Hepatic stellate cell (primary cell): ENCODE results near the gene FHAD1.

Experiments used
- DNase-seq: peaks from one replicate; pipeline ENCODE4 v3.0.0; 2011; ENCODE audit warnings: low spot score

Gene FHAD1

DNA sequence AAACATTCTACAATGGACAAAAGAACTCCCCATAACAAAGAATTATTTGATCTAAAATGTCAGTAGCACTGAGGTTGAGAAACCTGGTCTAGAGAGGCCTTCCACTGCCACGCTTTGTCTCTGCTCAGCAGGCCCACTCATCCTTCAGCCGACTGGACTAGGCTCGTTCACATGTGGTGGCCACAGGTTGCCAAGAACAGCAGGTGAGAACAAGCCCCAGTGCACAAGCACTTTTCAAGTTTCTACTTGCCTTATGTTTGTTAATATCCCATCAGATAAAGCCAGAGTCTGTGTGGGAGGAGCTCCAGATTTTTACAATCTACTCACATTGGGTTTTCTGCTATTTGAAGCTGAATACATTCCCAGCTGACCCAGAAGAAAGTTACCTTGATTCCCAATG lies 153.6 kb downstream of the FHAD1 start:
- DNase-seq, result no peak

DNA sequence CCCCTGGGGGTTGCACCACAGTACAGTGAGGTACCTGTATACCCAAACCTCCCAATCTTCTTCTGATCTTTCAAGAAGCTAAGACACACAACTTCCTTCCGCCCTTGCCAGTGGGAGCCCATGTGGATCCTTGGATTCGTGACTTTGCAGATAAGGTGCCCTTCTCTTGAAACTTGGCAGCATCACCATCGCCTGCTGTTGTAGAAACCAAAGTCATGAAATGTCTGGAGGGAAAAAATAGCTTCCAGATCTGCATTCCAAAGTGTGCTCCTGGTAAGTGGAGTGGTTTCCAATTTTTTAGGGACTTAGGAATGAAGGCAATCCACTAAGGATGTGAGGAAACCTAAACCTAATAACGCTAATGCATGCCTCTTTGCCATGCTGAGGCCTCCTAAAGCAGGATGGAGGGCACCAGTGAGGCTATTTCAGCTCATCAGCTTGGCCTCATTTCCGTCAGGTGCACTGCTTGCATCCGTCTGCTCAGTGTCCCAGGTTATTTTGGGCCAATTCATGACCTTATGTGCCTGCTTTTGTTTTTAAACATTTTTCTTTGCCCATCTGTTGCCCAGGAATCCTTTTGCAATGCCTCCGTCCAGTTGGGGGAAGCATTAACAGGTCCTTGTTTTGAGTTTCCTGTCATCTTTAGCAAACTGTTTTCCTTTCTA lies 154.5 kb downstream of the FHAD1 start:
- DNase-seq, result no peak

DNA sequence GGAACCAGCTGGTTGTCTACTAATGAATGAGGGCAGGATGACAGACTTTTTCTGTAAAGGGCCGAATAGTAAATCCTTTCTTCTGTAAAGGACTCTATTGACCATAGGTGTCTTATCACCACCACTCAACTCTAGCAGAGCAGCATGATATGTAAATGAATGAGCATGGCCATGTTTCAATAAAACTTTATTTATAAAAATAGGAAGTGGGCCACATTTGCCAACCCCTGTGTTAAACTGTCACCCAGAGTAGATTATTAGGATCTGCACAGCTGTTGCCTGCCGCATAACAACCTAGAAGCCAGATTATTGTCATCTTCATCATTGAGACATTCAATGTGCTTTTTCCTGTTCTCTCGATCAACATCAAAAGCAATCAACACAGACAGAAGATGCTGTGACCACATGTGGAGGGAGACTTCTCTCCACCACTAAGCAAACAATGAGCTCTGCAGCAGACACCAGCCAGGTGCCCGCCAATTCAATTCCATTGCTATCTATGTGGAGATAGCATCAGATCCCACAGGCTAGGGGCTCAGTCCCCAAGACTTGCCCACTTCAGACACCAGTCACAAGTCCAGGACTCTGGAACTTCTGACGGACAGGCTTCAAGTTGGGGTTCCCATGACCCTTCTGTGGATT lies 155.9 kb downstream of the FHAD1 start:
- DNase-seq, result no peak

DNA sequence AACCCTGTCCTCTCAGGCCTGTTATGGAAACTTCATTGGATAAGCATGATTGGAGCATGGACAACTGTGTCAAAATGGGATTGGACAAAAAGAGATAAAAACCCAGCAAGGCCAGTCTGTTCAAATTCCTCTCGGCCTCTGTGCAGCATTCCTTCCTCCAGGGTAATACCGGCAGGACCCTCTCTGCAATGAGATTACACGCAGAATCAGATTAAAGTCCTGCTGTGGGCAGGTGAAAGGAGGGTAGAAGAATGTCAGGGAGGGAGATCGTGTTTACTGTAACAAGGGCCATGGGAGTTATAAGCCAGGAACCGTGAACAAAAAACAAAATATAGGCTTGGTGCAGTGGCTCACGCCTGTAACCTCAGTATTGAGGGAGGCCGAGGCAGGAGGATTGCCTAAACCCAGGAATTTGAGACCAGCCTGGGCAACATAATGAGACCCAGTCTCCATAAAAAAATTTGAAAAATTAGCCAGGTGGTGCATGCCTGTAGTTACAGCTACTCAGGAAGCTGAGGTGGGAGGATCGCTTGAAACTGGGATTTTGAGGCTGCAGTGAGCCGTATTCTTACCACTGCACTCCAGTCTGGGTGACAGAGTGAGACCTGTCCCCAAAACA lies 157.0 kb downstream of the FHAD1 start:
- DNase-seq, result no peak

DNA sequence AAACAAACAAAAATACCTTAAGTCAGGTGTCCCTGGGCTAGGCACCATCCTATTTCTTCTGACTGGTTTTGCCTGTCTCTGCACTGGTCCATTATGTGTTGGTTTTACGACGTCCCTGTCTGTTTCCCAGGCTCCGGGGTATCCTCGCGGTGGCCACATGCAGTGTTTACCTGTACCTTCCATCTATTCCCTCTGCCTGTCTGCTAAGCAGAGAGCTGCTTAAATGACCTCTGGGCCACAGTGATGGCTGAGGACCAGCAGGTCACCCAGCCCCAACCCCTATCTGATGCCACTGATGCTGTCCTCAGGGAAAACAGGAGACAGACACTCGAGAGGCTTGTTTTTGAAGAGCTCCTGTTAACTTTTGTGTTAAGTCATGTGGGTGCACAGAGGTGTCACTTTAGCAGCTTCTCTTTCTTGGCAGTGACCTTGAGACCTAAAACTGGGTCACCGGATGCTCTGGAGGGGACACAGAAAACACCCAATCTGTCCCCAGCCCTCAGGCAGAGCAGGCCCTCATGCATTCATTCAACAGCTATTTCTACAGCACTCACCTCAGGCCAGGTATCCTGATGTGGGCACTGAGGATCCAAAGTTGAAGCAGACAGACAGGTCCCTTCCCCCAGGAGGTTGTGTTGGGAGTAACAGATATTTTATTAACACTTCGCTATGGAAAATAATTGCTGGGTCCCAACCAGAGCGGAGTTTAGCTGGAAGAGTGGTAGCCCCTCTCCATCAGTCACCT lies 158.3 kb downstream of the FHAD1 start:
- DNase-seq, result no peak

DNA sequence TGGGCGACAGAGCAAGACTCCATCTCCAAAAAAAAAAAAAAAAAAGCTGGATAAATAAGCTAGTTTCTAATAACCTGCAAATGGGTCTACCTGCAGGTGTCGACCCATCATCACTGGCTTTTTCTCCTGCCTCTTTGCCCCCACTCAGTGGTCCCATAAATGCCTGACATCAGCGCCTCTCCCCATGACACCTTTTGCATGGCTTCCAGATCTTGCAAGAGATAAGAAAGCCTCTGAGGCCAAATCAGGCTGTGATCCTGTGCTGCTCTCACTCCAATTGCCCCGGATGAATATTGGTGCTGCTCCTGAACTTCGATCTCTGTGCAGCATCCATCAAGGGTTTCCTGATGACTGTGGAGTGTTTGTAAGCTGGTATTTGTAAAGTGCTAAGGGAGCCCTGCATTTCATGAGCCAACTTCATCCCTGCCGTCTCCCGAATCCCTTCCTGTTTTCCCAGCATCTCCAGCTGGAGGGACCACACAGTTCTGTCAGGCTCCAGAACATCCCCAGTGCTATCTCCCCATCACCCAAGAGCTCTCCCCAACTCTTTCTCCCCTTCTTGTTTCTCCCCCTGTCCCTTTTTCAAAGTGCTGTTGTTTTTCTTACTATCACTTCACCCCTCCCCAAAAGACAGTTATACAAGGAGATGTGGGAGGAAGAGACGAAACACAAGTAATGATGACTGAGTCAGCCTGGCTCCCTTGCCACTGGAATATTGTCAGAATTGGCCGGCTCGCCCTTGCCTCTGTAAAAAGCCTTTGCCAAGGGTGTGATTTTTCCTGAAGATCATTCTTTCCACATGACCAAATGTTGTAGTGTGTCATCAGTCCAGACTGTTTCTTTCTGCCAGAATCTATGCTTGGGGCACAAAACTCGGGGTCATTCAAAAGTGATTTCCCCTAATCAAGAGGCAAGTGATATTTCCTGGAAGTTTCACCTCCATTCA lies 159.9 kb downstream of the FHAD1 start:
- no peak for DNase-seq

DNA sequence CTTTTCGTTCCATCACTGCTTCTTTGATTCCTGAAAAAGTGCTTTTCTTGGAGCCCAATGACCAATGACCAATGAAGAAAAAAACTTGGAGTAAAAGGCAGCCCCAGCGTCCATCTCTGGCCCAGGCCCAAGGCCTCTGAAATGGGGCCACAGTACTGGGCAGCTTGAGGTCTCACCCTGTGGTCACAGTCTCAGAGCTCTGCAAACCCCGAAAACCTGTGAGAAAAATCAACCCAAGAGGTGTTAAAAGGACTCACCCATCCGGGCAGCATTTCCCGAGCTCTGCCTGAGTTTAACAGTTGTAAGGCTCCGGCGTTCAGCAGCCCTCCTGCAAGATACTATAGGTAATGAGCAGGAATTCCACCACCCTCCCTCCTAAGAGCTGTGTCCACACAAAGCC lies 160.6 kb downstream of the FHAD1 start:
- DNase-seq, result no peak

DNA sequence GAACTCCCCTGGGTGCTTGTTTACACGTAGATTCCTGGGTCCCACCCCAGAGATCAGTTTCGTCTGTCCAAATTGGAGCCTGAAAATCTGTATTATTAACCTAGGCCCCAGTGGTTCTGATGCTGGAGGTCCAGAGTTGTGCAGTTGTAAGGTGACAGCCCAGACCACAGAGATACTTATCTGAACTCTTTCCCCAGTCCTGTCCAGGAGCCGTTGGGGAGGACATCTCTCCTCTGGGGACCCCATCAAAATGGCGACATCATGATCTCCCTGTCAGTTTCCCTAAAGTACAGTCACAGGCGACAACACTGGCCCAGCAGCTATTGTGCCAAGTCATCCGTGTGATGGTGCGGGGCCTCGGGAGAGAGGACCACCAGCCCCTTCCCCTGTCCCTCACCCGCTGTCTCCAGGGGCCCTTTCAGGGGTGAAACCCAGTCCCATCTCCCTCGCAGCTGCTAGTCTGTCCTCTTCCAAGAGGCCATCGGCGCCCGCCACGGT lies 161.9 kb downstream of the FHAD1 start:
- no peak for DNase-seq

DNA sequence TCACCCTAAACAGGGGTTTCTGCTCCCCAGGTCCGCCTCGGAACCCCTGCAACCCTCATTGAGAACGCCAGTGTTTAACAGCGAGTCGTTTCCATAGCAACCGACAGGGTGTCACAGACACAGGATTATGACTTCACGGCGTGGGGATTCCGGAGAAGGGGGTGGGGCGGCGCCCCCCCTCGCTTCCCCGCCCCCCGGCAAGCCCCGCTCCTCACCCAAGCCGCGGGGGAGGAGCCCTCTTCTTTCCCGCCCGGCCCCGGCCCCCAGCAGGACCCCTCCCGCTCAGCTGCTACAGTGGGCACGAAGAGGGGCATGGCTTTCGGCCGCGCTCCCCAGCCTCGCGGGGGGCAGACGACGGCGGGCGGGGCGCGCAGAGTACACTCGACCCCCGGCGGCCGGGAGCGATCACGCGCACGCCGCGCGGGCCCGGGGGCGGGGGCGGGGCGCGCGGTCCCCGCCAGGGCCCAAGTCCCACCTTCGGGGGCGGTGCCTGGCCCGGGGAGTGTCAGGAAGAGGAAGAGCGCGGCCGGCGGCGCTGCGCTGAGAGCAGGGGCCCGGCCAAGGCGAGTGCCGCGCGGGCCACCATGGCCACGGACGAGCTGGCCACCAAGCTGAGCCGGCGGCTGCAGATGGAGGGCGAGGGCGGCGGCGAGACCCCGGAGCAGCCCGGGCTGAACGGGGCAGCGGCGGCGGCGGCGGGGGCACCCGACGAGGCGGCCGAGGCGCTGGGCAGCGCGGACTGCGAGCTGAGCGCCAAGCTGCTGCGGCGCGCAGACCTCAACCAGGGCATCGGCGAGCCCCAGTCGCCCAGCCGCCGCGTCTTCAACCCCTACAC lies 162.6 kb downstream of the FHAD1 start, which contains the start of gene EFHD2:
Gene EFHD2 (plus strand): TSS at position 501 of the 835 bp plus-strand sequence. CDS start 84 bp downstream, at position 585.
- peak; percentile 90 for DNase-seq

DNA sequence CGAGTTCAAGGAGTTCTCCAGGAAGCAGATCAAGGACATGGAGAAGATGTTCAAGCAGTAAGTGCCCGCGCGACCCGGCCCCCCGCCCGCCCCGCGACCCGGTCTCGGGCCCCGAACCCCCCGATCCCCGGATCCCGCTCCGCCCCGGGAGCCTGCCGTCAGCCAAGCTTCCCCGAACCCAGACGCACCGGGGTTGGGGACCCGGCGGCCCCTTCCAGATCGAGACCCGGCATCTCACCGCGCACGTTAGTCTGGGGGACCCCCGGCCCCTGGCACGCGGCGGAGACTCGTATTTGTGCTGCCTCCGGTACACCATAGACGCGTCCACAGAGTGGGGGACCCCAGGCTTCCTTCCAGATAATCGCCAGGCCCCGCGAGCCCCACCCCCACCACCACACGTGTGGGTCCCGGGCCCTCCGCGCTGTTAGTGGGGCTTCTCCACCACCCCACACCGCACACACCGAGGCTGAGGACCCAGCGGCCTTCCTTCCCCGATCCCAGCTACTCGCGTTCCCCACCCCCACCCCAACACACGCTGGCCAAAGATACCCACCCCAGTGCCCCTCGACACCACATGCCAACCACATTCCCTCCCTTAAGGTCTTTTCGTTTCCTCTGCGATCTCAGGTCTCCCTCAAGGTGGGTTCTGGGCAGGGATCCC lies 163.3 kb downstream of the FHAD1 start:
- DNase-seq, result no peak

DNA sequence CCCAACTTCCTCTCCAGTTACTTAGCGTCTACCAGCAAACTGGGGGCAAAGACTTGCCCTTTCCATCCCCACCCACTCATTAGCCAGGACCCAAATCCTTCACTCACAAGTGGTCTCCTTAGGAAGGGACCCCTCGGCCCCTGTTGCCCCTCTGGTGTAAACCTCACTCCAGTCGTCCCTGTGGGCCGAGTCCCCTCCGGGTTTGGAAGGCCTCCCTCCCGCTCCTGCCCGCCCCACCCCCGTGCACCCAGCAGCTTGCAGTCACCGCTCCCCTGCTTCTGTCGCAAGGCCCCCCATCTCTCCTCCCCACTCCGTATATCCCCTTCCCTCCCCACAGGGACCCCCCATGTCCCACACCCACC lies 163.8 kb downstream of the FHAD1 start:
- DNase-seq, result no peak

DNA sequence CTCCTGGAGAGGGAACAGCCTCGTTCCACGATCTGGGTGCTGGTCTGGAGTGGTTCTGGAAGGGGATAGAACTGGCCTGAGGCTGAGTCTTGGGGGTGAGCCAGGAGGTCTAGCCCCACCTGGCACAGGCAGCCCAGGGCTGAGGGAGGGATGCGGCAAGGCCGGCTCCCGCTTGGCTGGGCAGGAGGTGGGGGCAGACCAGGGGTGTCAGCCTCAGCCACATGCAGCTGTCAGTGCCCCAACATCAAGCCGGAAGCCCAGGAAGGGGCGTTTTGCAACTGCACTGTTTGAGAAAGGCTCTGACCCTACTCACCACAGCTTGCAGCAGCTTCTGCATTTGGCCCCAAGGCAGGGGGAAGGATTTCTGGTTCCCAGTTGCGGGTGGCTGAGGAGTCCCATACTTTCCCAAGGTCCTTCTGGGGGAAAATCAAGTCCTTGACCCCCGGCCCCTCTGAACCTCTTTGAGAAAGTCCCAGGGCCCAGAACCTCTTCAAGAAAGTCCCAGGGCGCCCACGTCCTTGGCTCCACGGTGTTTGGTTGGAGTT lies 164.6 kb downstream of the FHAD1 start:
- no peak for DNase-seq

DNA sequence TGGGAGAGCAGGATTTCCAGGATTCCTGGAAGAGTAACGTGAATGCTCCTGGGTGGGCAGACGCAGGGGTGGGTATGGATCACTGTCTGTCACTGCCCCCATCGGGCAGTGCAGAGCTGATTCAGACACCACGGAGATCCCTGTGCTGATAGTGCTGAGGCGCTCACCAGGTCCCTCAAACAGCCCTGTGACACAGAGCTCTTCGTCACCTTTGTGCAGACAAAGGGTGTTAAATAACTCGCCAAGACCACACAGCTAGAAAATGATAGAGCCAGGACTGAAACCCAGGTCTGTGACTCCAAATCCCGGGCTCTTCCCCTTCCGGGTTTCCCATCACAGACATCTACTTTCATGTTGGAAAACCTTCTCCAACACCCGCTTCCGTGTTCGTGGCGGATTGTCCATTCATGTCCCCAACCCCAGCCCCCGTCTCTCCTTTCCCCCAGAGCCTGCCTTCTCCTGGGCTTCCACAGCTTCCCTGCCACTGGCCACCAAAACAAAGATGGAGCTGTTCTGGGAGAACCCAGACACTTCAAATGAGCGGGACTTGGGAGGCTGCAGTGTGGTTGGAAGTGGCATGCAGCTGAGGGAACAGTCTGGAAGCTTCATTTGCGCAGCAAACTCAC lies 165.3 kb downstream of the FHAD1 start:
- no peak for DNase-seq

DNA sequence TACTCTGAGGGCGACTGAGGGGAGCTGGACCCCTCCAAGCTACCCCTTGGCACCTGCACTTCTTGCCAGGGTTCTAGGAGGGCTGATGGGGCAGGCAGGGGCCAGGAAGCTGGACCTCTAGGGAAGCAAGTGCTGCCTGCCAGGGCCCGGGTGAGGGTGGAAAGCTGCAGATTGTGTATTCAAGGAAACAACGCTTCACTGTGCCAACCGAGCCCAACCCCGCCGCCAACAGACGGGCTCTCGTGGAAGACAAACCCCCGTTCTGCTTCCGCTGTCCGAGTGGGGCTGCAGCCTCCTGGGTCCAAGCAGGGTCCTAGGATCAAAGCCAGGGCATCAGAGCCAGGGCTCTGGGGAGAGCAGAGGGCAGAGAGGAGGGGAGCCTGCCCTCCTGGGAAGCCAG lies 165.8 kb downstream of the FHAD1 start:
- DNase-seq, result no peak

DNA sequence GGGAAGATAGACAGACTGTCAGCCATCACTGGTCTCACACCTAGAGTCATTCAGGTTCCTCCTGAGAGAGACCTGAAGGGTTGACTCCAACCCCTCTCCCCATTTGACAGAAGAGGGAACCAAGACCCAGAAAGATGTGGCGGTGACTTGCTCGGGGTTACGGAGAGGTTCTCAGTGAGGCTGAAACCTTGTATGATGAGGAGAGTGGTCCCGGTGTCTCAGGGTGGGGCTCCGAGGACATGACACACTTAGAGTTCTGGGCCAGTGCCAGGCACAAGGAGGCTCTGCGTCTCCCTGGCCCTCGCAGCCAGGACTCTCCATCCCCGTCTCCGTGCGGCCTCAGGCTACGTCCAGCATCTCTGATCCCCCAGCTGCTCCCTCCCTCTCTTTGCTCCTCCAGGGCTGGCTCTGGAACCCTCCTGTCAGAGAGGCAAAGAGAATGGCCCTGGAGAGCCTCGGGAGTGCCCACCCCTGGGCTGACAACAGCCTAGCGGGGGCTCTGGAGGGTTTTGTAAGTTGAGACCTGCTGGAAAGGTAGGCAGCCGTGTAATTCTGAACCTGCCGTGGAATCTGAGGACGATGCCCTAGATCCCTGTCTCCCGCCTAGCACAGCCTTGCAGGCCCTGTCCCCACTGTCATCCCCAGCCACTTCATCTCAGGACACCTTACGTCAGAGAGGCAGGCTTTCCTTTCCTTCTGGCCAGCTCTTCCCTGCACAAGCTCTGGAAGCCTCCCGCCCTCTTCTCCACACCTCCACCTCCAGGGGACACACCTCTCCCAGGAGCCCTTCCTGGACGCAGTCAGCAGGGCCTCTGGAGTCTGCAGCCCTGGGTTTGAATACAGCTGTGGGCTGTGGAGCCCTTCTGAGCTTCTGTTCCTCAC lies 166.8 kb downstream of the FHAD1 start:
- DNase-seq, result no peak

DNA sequence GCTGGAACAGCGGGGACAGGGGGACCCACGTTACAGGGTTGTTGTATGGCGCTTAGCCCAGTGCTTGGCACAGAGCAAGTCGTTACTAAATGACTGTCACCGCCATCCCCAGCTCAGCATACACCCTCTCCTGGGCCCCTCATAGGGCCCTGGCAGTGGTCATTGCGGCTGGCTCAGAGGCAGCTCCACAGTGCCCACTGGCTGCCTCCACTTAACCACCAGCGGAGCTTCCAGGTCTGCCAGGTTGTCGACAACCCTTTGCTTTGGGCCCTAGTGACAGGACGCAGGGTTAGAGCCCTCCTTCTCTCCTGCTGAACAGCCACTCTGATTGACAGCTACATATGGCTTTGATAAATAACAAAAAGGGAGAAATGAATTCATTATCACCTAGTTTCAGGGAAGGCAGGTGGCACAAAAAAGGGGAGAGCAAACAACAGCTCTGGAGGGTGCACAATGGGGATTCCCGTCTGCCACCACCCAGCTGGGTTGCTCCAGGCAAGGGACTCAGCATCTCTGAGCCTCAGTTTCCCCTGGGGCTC lies 167.5 kb downstream of the FHAD1 start:
- no peak for DNase-seq

DNA sequence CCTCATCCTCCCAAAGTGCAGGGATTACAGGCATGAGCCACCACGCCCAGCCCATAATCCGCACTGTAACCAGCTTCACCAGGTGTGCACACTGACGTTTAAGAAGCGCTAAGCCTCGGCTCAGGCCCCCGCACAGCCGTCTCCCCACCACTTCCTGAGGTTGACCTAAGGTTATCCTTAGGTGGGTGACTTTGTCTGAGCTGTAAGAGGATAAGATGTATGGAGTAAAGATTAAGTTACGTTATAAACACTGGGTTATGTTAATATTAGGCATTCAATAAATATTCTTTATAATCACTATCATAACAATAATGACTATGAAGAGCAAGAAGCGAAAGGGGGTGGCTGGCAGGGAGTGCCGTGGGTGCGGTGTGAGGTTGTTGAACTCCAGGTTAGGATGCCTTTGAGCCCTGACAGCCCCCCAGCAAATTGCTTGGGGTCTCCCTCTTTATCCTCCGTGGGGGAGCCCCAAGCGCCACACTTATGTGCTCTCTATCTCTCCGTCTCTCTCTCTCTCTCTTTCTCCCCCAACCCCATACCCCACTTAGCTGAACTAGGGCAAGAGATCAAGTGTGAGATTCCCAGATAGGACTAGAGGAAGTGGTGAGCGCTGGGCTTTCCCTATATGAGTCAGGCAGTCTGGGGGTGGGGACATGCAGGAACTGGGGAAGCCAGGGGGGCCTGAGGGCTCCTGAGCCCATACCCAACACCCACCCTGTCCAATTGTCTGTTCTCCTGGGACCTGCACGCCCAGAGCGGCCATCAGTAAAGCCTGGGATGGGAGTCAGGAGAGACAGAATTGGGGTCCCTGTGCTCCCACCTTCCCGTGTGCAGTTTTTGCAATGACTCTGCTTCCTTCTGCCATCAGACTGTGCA lies 170.3 kb downstream of the FHAD1 start:
- DNase-seq, result peak; percentile 79
